Duodenal mucosa (tissue), 2 donors: Measurements from ENCODE around the gene LAMC2.
"Not testable (repeated sequence)": the region's sequence is repeated elsewhere in the genome, so short reads cannot be mapped to it uniquely, and the experiment has no call there.

Source experiments
- H3K27ac ChIP-seq: one replicate; pipeline ENCODE4 v1.7.0; 2013; ENCODE audit warnings: low read depth, low read length
- H3K27me3 ChIP-seq, 2 donors: one replicate each; pipeline ENCODE4 v1.7.0; 2013; ENCODE audit warnings: low read length in 2 of 2, control low read depth in 1 of 2; ENCODE audit not compliant: insufficient read depth in 2 of 2, control insufficient read depth in 1 of 2
- H3K36me3 ChIP-seq, 2 donors: one replicate each; pipeline ENCODE4 v1.7.0; 2013; ENCODE audit warnings: low read length in 2 of 2, control low read depth in 1 of 2; ENCODE audit not compliant: insufficient read depth in 2 of 2, control insufficient read depth in 1 of 2
- H3K4me1 ChIP-seq, 2 donors: one replicate each; pipeline ENCODE4 v1.7.0; 2013; ENCODE audit warnings: low read length in 2 of 2, control low read depth in 1 of 2; ENCODE audit not compliant: insufficient read depth in 2 of 2, control insufficient read depth in 1 of 2
- H3K4me3 ChIP-seq, 2 donors: one replicate each; pipeline ENCODE4 v1.7.0; 2013; ENCODE audit warnings: low read length in 2 of 2, low read depth in 1 of 2
- H3K9ac ChIP-seq, 2 donors: one replicate each; pipeline ENCODE4 v1.7.0; 2013; ENCODE audit warnings: low read length in 2 of 2, low read depth in 1 of 2
- H3K9me3 ChIP-seq, 2 donors: one replicate each; pipeline ENCODE4 v1.7.0; 2013; ENCODE audit warnings: low read length in 2 of 2, control low read depth in 1 of 2; ENCODE audit not compliant: control insufficient read depth in 1 of 2

The LAMC2 gene

DNA sequence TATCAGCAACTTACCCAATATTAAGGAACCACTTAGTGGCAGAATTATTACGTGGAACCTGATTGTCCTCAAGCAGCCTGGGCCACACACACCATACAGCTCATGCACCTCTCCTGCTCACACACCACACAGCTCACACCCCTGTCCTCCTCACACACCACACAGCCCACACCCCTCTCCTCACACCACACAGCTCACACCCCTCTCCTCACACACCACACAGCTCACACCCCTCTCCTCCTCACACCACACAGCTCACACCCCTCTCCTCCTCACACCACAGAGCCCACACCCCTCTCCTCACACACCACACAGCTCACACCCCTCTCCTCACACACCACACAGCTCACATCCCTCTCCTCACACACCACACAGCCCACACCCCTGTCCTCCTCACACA, 36.8 kb upstream of the LAMC2 start:
- Histone ChIP-seq H3K36me3 (no peaks in the 10 kb centered on the region), H3K9ac (no peak overlapping the region), H3K27ac (no peak overlapping the region), H3K9me3 (no peaks in the 10 kb centered on the region), H3K4me1 (no peaks in the 10 kb centered on the region), H3K4me3 (no peak overlapping the region), H3K27me3 (no peaks in the 10 kb centered on the region)

DNA sequence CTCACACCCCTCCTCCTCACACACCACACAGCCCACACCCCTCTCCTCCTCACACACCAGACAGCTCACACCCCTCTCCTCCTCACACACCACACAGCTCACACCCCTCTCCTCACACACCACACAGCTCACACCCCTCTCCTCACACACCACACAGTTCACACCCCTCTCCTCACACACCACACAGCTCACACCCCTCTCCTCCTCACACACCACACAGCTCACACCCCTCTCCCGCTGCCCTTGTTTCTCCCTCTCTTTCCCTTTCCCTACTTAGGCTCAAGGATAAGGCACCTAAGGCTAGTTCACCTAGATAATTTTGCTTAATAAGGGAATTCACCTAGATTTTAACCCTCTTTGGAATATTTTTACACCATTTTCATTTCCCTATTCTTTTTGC, 36.0 kb upstream of the LAMC2 start:
- not testable (repeated sequence) for H3K4me1 ChIP-seq, H3K27ac ChIP-seq, H3K9ac ChIP-seq, H3K9me3 ChIP-seq, H3K36me3 ChIP-seq, H3K27me3 ChIP-seq, H3K4me3 ChIP-seq

DNA sequence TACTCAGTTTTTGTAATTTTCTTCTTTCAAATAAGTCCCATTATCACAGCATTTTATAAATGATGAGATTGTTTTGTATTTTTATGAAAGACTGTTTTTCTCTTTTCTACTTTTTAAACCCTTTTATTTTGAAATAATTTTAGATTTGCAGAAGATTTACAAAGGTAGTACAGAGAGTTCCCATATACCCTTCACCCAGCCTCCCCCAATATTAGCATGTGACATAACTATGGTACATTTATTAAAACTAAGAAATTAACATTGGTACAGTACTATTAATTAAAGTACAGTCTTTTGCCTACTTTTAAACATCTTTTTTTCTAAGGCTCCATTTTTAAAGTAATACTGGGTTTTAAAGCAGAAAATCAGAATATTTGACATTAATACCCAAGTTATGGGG, 35.6 kb upstream of the LAMC2 start:
- no peaks in the 10 kb centered on the region for H3K9me3 ChIP-seq
- H3K27ac ChIP-seq: no peak overlapping the region
- H3K36me3 ChIP-seq: no peaks in the 10 kb centered on the region
- H3K4me3 ChIP-seq: no peak overlapping the region
- H3K27me3 ChIP-seq: no peaks in the 10 kb centered on the region
- no peaks in the 10 kb centered on the region for H3K4me1 ChIP-seq
- no peak overlapping the region for H3K9ac ChIP-seq

DNA sequence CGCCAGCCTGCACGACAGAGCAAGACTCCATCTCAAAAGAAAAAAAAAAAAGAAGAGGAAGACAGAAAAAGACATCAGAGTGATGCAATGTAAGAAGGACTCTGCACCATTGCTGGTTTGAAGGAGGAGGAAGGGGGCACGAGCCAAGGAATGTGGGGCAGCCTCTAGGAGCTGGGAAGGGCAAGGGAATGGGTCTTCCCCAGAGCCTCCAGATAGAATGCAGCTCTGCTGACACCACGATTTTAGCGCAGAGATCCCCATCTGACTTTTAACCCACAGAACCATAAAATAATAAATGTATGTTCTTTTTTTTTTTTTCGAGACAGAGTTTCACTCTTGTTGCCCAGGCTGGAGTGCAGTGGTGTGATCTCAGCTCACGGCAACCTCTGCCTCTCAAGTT, 33.9 kb upstream of the LAMC2 start:
- no peaks in the 10 kb centered on the region for H3K27me3 ChIP-seq
- no peak overlapping the region for H3K9ac ChIP-seq
- H3K9me3 ChIP-seq: no peaks in the 10 kb centered on the region
- H3K4me1 ChIP-seq: no peaks in the 10 kb centered on the region
- no peak overlapping the region for H3K4me3 ChIP-seq
- no peaks in the 10 kb centered on the region for H3K36me3 ChIP-seq
- H3K27ac ChIP-seq: no peak overlapping the region

DNA sequence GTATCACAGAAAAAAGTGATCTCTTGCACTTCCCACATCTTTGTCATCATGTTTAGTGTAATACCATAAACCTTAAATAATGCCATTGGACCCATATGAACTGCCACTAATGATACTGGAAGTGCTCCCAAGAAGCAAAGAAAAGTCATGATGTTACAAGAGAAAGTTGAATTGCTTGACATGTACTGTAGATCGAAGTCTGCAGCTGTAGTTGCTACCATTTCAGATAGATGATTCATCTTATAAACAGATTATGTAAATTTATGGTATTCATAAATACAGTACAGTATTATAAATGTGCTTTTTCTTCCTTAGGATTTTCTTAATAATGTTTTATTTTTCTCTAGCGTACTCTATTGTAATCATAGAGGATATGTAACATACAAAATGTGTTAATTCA, 30.1 kb upstream of the LAMC2 start:
- Histone ChIP-seq H3K9me3 (no peaks in the 10 kb centered on the region), H3K4me3 (no peak overlapping the region), H3K4me1 (no peaks in the 10 kb centered on the region)

DNA sequence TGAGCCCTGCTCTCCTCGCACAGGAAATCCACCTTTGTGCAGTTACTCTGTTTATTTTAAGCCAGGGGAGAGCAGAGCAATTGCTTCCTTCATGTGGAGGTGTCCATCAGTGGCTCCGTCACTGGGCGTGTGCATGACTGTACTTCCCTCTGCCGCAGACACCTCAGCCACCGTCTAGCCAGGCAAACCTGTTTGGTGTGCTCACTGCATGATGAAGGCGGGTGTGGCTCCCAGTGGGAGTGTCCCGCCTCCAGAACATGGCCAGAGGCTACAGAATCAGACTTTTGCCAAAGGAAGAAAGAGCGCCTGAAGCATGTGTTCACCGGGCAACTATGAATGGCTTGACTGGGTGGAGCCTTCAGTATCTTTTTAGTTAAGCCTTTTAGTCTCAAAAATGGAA, 26.1 kb upstream of the LAMC2 start:
- H3K4me1 ChIP-seq: no peaks in the 10 kb centered on the region
- no peak overlapping the region for H3K9ac ChIP-seq
- no peaks in the 10 kb centered on the region for H3K27me3 ChIP-seq
- H3K27ac ChIP-seq: no peak overlapping the region
- H3K9me3 ChIP-seq: no peaks in the 10 kb centered on the region
- H3K4me3 ChIP-seq: no peak overlapping the region
- H3K36me3 ChIP-seq: no peaks in the 10 kb centered on the region

More for the DNA sequence above, 30.1 kb upstream of the LAMC2 start:
- Histone ChIP-seq H3K9ac (no peak overlapping the region), H3K27ac (no peak overlapping the region), H3K27me3 (no peaks in the 10 kb centered on the region), H3K36me3 (no peaks in the 10 kb centered on the region)

DNA sequence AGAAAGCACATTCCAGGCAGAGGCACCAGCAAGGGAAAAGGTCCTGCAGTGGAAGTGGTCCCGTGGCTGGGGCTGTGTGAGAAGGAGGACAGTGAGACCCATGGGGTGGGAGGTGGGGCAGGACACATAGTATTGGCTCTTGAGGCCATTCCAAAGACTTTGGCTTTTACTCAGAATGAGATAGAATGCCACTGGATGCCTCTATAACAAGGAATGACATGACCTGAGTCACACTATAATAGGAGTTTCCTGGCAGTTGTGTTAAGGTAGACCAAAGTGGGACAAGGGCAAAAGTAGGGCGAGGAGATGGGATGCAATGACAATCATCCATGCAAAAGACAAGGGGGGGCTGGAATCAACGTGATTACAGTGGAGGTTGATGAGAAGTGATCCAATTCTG, 24.7 kb upstream of the LAMC2 start:
- no peak overlapping the region for H3K9ac ChIP-seq
- no peaks in the 10 kb centered on the region for H3K9me3 ChIP-seq
- H3K4me3 ChIP-seq: no peak overlapping the region
- H3K27me3 ChIP-seq: no peaks in the 10 kb centered on the region
- H3K36me3 ChIP-seq: no peaks in the 10 kb centered on the region
- H3K4me1 ChIP-seq: no peaks in the 10 kb centered on the region
- no peak overlapping the region for H3K27ac ChIP-seq

DNA sequence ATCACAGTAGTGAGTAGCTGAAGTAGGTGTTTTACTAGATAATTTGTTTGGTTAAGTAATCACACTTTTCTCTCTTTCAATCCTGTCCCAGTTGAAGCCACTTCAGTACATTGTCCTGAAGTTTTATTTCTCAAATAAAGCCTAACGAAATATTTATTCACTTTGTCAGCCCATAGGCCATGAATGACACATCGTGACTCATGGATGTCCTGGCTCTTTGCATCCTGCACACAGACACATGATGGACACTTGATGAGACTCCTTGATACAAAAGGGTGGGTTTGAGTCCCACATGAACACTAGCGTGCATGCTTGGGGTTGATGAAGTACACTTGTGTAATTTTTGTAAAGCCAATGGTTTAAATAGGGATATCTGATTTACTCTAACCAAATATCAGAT, 22.7 kb upstream of the LAMC2 start:
- H3K9me3 ChIP-seq: no peaks in the 10 kb centered on the region
- H3K9ac ChIP-seq: no peak overlapping the region
- no peaks in the 10 kb centered on the region for H3K27me3 ChIP-seq
- no peaks in the 10 kb centered on the region for H3K36me3 ChIP-seq
- H3K27ac ChIP-seq: no peak overlapping the region
- no peak overlapping the region for H3K4me3 ChIP-seq
- H3K4me1 ChIP-seq: no peaks in the 10 kb centered on the region

DNA sequence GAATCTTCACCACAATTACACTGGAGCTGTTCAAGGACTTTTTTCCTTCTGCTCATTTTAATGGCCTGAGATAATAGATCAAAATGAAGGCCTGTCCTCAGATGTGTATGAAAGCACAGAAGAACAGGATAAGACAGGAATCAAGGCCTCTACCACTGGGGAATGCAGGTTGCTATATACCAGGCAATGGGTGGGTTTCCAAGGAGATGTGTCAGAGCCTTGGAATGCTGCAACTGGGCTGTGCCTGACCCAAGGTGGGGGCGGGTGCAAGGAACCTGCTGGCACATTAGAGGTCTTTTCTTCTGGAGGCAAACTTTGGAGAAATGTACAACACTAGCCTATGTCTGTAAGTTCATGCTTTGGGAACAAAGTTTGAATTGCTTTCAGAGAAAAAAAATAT, 21.7 kb upstream of the LAMC2 start:
- Histone ChIP-seq H3K27ac (no peak overlapping the region), H3K4me3 (no peak overlapping the region), H3K4me1 (no peaks in the 10 kb centered on the region), H3K9ac (no peak overlapping the region), H3K36me3 (no peaks in the 10 kb centered on the region), H3K27me3 (no peaks in the 10 kb centered on the region), H3K9me3 (no peaks in the 10 kb centered on the region)

DNA sequence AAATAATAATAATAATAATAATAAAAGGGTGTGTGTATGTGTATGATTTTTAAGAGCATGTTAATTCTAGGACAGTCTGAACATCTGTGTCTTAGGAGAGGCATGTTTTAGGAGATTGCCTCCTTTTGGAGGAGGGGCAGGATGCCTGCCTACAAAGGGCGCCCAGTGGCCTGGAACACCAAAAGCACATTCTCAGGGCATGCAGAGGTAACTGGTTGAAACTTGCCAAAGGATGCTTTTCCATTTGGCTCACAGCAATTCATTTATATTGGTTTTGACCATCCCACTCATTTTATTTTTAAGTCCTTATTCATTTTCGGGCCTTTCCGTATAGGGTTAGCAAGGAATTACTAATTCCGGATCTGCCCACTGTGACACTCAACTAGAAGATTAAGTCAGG, 21.1 kb upstream of the LAMC2 start:
- no peaks in the 10 kb centered on the region for H3K9me3 ChIP-seq
- no peak overlapping the region for H3K27ac ChIP-seq
- H3K9ac ChIP-seq: no peak overlapping the region
- H3K27me3 ChIP-seq: no peaks in the 10 kb centered on the region
- H3K36me3 ChIP-seq: no peaks in the 10 kb centered on the region
- no peak overlapping the region for H3K4me3 ChIP-seq
- H3K4me1 ChIP-seq: no peaks in the 10 kb centered on the region

DNA sequence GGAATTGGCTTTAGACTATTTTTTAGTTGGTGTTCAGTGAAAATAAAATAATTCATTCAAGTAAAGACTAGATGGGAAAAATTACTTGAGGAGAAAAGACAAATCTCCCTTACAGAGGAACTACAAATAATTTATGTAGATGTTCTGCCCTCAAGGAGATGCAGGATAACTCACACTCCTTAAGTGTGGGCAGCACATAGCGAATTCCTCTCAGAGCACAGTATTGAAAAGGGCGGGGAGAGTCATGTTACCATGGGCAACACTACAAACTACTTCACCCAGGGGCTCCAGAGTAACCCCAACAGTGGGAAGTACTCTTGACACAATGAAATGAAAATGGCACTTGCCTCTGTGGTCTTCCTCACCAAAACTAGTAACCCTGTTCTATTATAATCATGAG, 20.6 kb upstream of the LAMC2 start:
- H3K36me3 ChIP-seq: no peaks in the 10 kb centered on the region
- H3K27me3 ChIP-seq: no peaks in the 10 kb centered on the region
- no peak overlapping the region for H3K4me3 ChIP-seq
- no peaks in the 10 kb centered on the region for H3K4me1 ChIP-seq
- no peak overlapping the region for H3K27ac ChIP-seq
- H3K9me3 ChIP-seq: no peaks in the 10 kb centered on the region
- no peak overlapping the region for H3K9ac ChIP-seq
